GM12872 (cell line): ENCODE data around the gene SPATA2L.

Experiments used
- CTCF ChIP-seq: IDR thresholded peaks from 3 replicates; pipeline ENCODE4 v1.5.1; 2011; ENCODE audit warnings: low read depth, mild to moderate bottlenecking, low read length, moderate library complexity; ENCODE audit not compliant: insufficient read depth

The SPATA2L gene

GRCh38 chr16:89723279-89724250, 22.1 kb upstream of the SPATA2L start:
- TF ChIP-seq CTCF = no peak

GRCh38 chr16:89722392-89723278, 21.1 kb upstream of the SPATA2L start:
- no peak for TF ChIP-seq CTCF

GRCh38 chr16:89721546-89722391, 20.3 kb upstream of the SPATA2L start:
- TF ChIP-seq CTCF = no peak

GRCh38 chr16:89720813-89721545, 19.5 kb upstream of the SPATA2L start, which contains the start of the genes VPS9D1 and ZNF276:
TSS of gene VPS9D1 (minus strand) at chr16:89720898. CDS start at chr16:89720861, 37 bp downstream.
TSS of gene ZNF276 (plus strand) at chr16:89721537. CDS start at chr16:89721641, 104 bp downstream.
- TF ChIP-seq CTCF = no peak

- TF ChIP-seq CTCF = no peak
Measured at GRCh38 chr16:89720551-89720812, 19.0 kb upstream of the SPATA2L start.

GRCh38 chr16:89717688-89718505, 16.4 kb upstream of the SPATA2L start:
- TF ChIP-seq CTCF = no peak
